Measurements from ENCODE around the gene SOAT1.
"Not testable (repeated sequence)": the region's sequence is repeated elsewhere in the genome, so short reads cannot be mapped to it uniquely, and the experiment has no call there.

Gene SOAT1

DNA sequence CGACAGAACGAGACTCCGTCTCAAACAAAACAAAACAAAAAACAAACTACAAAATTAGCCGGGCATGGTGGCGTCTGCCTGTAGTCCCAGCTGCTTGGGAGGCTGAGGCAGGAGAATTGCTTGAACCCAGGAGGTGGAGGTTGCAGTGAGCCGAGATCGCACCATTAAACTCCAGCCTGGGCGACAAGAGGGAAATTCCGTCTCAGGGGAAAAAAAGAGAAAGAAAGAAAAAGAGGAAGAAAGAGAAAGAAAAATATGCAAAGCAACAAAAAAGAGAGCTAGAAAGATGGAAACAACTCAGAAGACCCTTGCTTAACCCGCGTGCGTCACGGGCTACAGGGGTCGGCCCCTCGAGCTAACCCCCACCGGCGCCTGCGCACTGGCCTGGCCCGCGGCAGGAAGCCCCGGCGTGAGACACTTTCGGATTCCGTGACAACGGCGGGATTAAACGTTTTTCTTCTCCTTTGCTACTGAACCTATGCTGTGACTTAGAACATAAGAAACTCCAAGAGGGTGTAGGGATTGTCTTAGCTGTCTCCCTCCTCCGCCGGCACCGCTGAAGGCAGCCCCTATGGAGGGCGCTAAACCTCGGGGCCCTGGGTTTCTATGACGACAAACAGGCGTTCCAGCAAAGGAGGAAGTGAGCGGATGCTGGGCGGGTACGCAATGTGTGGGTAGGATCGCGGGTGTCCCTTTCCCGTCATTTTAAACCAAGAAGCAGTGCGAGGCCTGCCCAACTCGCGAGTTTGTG is 71.9 kb downstream of the SOAT1 start, which contains the start of gene AXDND1:
Gene AXDND1 (plus strand): TSS at position 630 of the 751 bp plus-strand sequence. CDS start 539 bp downstream, outside the sequence.
- peak; percentile 80 for DNase-seq

DNA sequence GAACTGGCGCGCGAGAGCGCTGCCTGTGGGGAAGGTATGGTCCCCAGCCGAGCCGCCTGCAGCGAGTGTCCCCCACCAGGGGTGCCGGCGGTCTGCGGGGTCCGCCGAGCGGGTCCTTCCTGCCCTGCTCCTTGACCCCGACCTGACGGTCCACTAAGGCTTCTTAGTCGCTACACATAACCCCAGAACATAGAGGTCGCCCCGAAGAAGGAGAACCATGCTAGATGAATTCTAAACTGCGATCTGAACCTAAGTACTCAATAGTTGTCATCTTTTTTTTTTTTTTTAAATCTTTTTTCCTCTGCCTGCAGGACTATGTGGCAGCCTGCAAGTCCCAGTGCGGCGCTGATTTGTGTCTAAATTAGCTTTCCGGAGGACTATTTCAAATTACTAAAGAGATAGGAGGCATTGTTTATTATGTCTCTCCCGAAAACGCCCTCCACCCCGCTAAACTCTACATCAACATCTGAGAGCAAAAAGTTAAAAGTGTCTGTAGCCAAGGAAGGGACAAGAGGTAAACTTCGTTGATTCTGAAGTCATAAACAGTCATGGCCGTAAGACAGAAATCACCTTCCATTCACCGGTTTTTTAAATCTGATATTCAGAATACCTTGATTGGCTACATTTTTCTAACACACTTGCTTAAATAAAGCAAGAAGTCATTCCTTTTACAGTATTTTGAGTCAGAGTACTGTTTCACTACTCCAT is 72.7 kb downstream of the SOAT1 start:
- DNase-seq, result no peak

DNA sequence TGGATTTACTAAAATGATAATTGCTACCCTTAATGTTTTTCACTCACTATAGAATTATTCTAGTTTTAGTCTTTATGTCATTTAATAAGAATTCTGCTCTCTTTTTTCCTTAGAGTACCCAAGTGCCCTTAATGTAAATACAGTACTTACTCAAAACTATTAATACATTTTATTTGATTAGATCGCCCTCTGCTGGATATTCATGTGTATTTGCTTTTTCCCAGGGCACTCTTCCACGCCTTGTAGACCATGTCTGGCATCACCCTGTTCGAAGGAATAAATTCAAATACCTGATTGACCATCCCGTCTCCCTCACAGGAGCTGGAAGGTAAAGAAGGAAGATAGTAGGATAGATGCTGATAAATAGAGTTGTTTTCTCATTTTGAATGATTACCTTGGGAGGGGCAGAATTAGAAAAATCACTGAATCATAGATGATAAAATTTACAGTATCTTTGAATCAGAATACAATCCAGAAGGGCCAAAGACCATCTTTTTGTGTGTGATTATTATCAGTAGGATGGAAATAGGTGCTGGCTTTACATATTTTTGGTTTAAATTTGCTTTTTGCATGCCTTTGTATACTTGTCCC is 76.2 kb downstream of the SOAT1 start:
- DNase-seq, result peak; percentile 51

DNA sequence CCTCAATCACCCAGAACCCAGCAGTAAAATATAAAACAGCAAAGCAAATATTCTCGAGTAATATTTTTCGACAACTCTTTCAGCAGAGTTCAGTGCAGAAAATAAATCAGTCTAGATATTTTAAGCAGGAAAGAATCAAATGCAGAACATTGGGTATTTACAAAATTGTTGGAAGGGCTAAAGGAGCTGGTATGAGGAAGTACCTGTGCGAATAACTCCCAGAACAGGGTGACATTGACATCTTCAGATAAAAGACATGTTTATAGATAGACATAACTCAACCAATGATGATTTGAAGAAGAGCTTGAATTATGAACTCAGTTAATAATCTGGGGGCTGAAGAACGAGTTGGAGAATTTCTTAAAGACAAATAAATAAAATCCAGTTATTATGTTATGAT is 78.6 kb downstream of the SOAT1 start:
- DNase-seq, result no peak

DNA sequence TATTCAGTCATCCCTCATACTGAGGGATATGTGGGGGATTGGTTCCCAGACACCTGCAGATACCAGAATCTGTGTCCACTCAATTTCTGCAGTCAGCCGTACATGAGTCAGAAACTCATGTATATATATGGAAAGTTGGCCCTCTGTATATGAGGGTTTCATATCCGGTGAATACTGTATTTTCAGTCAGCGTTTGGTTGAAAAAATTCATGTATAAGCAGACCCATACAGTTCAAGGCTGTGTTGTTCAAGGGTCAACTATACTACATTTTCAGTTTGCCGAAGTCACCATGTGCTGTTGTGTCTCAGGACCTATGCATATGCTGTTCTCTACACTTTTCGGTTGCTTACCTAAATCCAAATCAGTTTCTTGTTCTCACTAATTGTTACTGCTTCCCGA is 82.6 kb downstream of the SOAT1 start:
- no peak for DNase-seq

DNA sequence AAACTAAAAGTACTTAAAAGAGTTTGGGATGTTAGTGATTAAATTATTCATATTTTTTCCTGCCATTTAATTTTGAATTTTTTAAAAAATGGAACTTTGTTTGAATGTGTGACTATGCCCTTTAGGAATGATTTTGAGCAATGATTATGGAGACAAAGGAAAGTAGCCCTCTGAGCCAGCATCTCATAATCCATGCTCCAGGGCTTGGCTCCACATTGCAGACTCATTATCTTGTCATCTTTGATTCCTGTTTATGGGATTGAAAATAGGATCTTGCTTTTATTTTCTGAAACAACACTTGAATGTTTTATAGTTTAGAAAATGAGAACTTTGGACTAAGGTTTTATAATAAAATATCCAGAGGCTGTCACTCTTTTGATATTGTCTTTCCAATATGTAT is 86.7 kb downstream of the SOAT1 start:
- DNase-seq, result no peak

DNA sequence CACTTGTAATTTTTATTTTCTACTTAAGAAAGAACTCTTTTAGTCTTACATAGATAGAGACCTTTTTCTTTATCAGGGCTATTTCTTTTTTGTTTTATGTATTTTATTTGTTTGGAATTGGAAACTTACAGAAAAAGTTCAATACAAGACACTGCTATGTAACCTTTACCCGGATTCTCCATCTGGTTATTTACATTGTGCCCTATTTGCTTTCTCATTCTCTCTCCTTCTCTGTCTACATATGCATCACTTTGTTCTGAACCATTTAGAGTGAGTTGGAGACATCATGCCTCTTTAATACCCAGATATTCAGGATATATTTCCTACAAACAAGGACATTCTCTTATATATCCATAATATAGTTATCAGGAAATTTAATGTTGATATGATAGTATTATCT is 90.4 kb downstream of the SOAT1 start:
- DNase-seq, result no peak

DNA sequence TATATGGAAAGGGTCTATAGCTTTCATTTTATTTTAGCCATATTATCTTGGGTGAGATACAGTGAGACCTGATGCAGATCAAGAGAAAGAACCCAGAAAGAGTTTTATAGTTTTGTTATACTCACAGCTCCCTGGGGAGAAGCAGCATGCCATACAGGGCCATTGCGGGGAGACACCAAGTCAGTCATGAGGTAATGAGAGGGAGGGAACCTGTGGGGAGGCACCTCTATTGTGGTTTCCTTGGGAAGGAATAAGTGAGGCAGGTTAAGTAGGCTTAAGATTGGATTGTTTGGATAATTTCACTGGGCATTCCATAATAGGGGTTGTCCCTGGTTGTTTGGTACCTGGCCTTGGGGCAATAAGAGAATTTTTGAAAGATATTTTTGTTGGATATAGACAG is 91.9 kb downstream of the SOAT1 start:
- DNase-seq, result no peak

DNA sequence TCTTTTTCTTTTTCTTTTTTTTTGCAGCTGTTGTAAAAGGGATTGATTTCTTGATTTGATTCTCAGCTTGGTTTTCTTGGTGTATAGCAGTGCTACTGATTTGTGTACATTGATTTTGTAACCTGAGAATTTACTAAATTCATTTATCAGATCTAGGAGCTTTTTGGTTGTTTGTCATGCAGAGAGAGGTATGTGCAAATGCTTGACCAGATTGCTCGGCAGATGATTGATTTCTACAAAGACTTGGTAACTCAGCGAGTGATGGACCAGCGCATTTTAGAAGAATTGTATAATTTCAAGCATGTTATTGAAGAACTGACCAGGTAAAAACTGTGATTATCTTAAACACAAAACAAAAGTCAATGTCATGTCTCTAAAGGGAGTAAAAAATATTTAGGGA is 100.1 kb downstream of the SOAT1 start:
- DNase-seq, result no peak

DNA sequence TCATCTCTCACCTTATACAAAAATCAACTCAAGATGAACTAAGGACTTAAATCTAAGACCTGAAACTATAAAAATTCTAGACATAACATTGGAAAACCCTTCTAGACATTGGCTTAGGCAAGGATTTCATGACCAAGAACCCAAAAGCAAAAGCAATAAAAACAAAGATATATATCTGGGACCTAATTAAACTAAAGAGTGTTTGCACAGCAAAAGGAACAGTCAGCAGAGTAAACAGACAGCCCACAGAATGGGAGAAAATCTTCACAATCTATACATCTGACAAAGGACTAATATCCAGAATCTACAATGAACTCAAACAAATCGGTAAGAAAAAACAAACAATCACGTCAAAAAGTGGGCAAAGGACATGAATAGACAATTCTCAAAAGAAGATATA is 105.8 kb downstream of the SOAT1 start:
- DNase-seq, result not testable (repeated sequence)

All from DMS 273 treated with DMSO at 0.1 percent for 48 hours (cell line).